ENCODE data around the gene APEH. TPM values are rescaled to one million over a fixed set of nuclear protein-coding genes. Genes with fewer than 3 reads are reported as not detected.

APEH gene
- total RNA-seq, 1 donor from 2014 or later, result 53.3 TPM

DNA sequence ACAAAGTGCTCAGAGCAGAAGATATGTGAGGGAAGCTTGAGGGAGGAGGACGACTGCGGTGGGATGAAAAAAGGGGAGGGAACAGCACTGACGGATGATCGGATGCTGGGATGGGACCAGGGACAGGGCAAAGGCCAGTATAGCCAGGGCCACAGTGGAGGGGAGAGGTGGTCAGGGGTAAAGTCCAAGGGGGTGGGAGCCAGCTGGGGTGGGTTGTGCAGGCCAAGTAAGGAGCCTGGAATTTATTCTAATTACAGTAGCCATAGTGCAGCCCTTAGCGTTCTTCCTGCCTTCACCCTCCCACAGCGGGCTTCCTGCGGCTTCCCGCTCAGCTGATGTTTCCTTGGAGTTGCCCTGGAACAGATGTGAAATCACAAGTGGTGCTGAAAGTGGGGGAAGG, 7.6 kb upstream of the APEH start:
- H3K27me3 ChIP-seq, result no peaks in the 10 kb centered on the region
- intact Hi-C loops (cut with DNase I), result no loop called here
- no peaks in the 10 kb centered on the region for H3K9me3 ChIP-seq
- H3K27ac ChIP-seq, result no peak overlapping the region
- no peak overlapping the region for H3K4me3 ChIP-seq
- TF ChIP-seq POLR2AphosphoS5 (IDR thresholded peaks at IDR 0.05; ENCODE audit: insufficient read depth in 1 of 2, low read depth in 1 of 2) (no peak), POLR2A (IDR thresholded peaks at IDR 0.05) (no peak)
- TF ChIP-seq, protein P1, sequence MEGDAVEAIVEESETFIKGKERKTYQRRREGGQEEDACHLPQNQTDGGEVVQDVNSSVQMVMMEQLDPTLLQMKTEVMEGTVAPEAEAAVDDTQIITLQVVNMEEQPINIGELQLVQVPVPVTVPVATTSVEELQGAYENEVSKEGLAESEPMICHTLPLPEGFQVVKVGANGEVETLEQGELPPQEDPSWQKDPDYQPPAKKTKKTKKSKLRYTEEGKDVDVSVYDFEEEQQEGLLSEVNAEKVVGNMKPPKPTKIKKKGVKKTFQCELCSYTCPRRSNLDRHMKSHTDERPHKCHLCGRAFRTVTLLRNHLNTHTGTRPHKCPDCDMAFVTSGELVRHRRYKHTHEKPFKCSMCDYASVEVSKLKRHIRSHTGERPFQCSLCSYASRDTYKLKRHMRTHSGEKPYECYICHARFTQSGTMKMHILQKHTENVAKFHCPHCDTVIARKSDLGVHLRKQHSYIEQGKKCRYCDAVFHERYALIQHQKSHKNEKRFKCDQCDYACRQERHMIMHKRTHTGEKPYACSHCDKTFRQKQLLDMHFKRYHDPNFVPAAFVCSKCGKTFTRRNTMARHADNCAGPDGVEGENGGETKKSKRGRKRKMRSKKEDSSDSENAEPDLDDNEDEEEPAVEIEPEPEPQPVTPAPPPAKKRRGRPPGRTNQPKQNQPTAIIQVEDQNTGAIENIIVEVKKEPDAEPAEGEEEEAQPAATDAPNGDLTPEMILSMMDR (IDR thresholded peaks at IDR 0.05), result no peak
- no peaks in the 10 kb centered on the region for H3K4me1 ChIP-seq
- no peaks in the 10 kb centered on the region for H3K36me3 ChIP-seq
- no peak for DNase-seq (ENCODE audit: extremely low spot score in 2 of 2)

DNA sequence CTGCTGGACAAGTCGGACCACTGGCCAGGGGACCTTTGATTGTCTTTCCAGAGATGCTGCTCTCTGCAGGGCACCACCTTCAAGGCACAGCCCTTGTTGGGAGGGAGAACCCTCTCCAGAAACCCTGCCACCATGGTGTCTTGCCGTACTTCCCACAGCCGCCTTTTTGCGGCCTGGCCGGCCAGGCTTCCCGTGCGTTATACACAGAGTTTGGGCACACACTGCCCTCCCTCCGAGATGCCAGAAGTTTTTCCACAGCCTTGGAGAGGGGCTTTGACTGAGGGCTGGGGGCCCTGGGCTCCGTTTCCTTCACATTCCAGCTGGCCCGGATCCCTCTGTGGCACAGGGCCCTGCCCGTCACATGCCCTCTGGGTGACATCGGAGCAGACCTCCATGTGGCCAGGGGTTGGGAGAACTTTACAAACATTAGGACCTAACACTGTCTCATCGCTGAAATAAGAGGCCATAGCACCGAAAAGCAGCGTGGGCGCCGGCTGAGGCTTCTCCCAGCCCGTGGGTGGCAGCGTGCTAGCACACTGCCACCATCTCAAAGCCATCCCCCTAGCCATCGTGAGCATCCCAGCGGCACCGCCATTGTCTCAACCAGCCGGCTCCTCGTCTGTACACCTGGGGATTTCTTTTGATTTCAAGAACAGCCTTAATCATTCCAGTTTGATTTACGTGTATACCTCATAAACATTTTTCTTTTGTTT, 6.3 kb upstream of the APEH start:
- TF ChIP-seq, protein P1 (IDR thresholded peaks at IDR 0.05), result no peak
- TF ChIP-seq POLR2AphosphoS5 (IDR thresholded peaks at IDR 0.05; ENCODE audit: insufficient read depth in 1 of 2, low read depth in 1 of 2) (no peak), POLR2A (IDR thresholded peaks at IDR 0.05) (no peak)
- H3K4me1 ChIP-seq, result no peaks in the 10 kb centered on the region
- no peaks in the 10 kb centered on the region for H3K27me3 ChIP-seq
- H3K4me3 ChIP-seq, result no peak overlapping the region
- no peaks in the 10 kb centered on the region for H3K9me3 ChIP-seq
- no peaks in the 10 kb centered on the region for H3K36me3 ChIP-seq
- H3K27ac ChIP-seq, result no peak overlapping the region
- DNase-seq (ENCODE audit: extremely low spot score in 2 of 2), result no peak
- intact Hi-C loops (cut with DNase I), result no loop called here

DNA sequence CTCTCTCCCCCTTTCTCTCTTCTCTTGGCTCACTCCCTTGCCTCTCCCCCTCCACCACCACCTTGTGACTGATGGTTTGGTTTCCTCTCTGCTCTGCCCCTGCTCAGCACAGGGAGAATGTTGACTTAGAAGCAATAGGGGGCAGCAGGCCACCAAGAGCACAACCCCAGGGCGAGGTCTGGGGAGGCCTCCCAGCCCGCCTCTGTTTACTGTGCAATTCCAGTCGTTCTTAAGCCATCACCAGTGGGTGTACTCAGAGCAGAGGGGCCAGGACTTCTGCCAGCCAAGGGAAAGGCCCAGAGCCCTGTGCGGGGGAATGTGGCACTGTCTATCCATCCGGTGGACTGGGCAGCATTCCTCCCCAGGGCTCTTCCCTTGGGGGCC, 5.7 kb upstream of the APEH start:
- no peaks in the 10 kb centered on the region for H3K36me3 ChIP-seq
- H3K4me3 ChIP-seq, result no peak overlapping the region
- peaks cover 4% of the 10 kb centered on the region for H3K4me1 ChIP-seq
- TF ChIP-seq POLR2AphosphoS5 (IDR thresholded peaks at IDR 0.05; ENCODE audit: insufficient read depth in 1 of 2, low read depth in 1 of 2) (no peak), POLR2A (IDR thresholded peaks at IDR 0.05) (no peak)
- TF ChIP-seq, protein P1 (IDR thresholded peaks at IDR 0.05), result no peak
- no peaks in the 10 kb centered on the region for H3K9me3 ChIP-seq
- DNase-seq (ENCODE audit: extremely low spot score in 2 of 2), result no peak
- H3K27ac ChIP-seq, result no peak overlapping the region
- intact Hi-C loops (cut with DNase I), result no loop called here
- no peaks in the 10 kb centered on the region for H3K27me3 ChIP-seq

DNA sequence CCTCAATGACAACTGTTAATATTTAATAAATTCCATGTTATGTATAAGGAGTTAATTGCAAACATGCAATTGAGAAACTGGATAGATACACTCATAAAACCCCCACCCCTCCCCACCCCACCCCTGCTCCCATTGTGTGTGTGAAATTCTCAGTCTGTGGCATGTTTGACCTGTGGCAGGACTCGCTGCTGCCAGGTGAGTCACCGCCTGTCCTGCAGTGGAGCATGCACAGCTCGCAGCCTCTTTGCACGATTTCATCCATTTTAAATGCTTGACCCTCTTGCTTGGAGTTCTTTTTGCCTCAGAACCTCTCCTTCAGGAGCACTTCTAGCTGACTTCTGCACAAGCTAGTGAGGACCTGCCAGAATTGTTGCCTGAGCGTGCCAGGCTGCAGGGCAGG, 5.3 kb upstream of the APEH start:
- Histone ChIP-seq H3K4me1 (peaks cover 8% of the 10 kb centered on the region), H3K36me3 (no peaks in the 10 kb centered on the region), H3K27me3 (no peaks in the 10 kb centered on the region), H3K4me3 (no peak overlapping the region), H3K27ac (no peak overlapping the region), H3K9me3 (no peaks in the 10 kb centered on the region)
- DNase-seq (ENCODE audit: extremely low spot score in 2 of 2), result no peak
- intact Hi-C loops (cut with DNase I), result no loop called here
- TF ChIP-seq, protein P1 (IDR thresholded peaks at IDR 0.05), result no peak
- no peak for TF ChIP-seq POLR2A (IDR thresholded peaks at IDR 0.05)
- no peak for TF ChIP-seq POLR2AphosphoS5 (IDR thresholded peaks at IDR 0.05; ENCODE audit: insufficient read depth in 1 of 2, low read depth in 1 of 2)

DNA sequence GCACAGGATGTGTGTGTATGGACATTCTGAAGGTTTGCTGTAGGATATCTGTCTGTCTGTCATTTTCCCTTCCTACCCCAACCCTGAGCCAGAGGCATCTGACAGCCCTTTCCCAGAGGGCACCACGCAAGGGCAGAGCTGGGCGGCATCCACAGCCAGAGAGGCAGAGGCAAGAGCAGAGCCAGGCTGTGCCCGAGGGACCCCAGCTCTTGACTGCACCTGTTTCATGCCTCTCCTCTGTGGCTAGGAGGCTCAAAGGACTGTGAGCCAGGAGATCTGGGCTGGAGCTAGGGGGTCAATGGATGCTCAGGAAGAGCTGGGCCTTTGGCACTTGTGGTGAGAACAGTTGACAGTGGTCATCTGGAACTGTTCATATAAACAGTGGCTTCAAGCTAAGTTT, 4.8 kb upstream of the APEH start:
- no peak overlapping the region for H3K4me3 ChIP-seq
- intact Hi-C loops (cut with DNase I), result no loop called here
- H3K36me3 ChIP-seq, result no peaks in the 10 kb centered on the region
- TF ChIP-seq POLR2A (IDR thresholded peaks at IDR 0.05) (no peak), POLR2AphosphoS5 (IDR thresholded peaks at IDR 0.05; ENCODE audit: insufficient read depth in 1 of 2, low read depth in 1 of 2) (no peak)
- TF ChIP-seq, protein P1 (IDR thresholded peaks at IDR 0.05), result no peak
- no peak for DNase-seq (ENCODE audit: extremely low spot score in 2 of 2)
- H3K27ac ChIP-seq, result no peak overlapping the region
- H3K4me1 ChIP-seq, result peaks cover 9% of the 10 kb centered on the region
- no peaks in the 10 kb centered on the region for H3K9me3 ChIP-seq
- H3K27me3 ChIP-seq, result no peaks in the 10 kb centered on the region
